Mesendoderm (in vitro differentiated cells): ENCODE data around the gene TBCCD1.
A peak's percentile ranks its signal among the peaks of the same experiment; 100 is the strongest.
"Not testable (repeated sequence)": the region's sequence is repeated elsewhere in the genome, so short reads cannot be mapped to it uniquely, and the experiment has no call there.

Source experiments
- DNase-seq: peaks from one replicate; pipeline ENCODE4 v3.0.0; 2013
- H2AK5ac ChIP-seq: 2 replicates; pipeline ENCODE4 v1.6.1; 2013; ENCODE audit warnings: low read length, inconsistent platforms
- H2BK120ac ChIP-seq: 2 replicates; pipeline ENCODE4 v1.6.1; 2013; ENCODE audit warnings: low read depth, mild to moderate bottlenecking, low read length, moderate library complexity, mixed read lengths
- H2BK15ac ChIP-seq: replicated peaks from 2 replicates; pipeline ENCODE4 v1.6.1; 2013; ENCODE audit warnings: low read depth, mild to moderate bottlenecking, moderate library complexity
- H2BK5ac ChIP-seq: 2 replicates; pipeline ENCODE4 v1.6.1; 2013; ENCODE audit warnings: low read length, inconsistent platforms
- H3K18ac ChIP-seq: 2 replicates; pipeline ENCODE4 v1.6.1; 2013; ENCODE audit warnings: mild to moderate bottlenecking, low read length, mixed read lengths
- H3K23ac ChIP-seq: one replicate; pipeline ENCODE4 v1.6.1; 2013; ENCODE audit warnings: low read length
- H3K27ac ChIP-seq: 2 replicates; pipeline ENCODE4 v1.5.1; 2013; ENCODE audit warnings: low read depth, mild to moderate bottlenecking, inconsistent platforms, low read length, moderate library complexity
- H3K27me3 ChIP-seq: 2 replicates; pipeline ENCODE4 v1.6.1; 2013; ENCODE audit warnings: low read length, control low read depth, mild to moderate bottlenecking, inconsistent platforms; ENCODE audit not compliant: insufficient read depth, poor library complexity
- H3K36me3 ChIP-seq: 2 replicates; pipeline ENCODE4 v1.6.1; 2013; ENCODE audit warnings: low read length, inconsistent platforms; ENCODE audit not compliant: control insufficient read depth, insufficient read depth
- H3K4ac ChIP-seq: one replicate; pipeline ENCODE4 v1.6.1; 2013; ENCODE audit warnings: low read depth, mild to moderate bottlenecking, low read length, moderate library complexity
- H3K4me1 ChIP-seq: 2 replicates; pipeline ENCODE4 v1.6.1; 2013; ENCODE audit warnings: low read depth, low read length, inconsistent platforms; ENCODE audit not compliant: control insufficient read depth
- H3K4me2 ChIP-seq: 2 replicates; pipeline ENCODE4 v1.6.1; 2013; ENCODE audit warnings: low read length
- H3K4me3 ChIP-seq: 2 replicates; pipeline ENCODE4 v1.5.1; 2013; ENCODE audit warnings: mild to moderate bottlenecking, low read length
- H3K56ac ChIP-seq: one replicate; pipeline ENCODE4 v1.6.1; 2013; ENCODE audit warnings: low read length
- H3K79me1 ChIP-seq: 2 replicates; pipeline ENCODE4 v1.6.1; 2013; ENCODE audit warnings: low read length, inconsistent platforms
- H3K79me2 ChIP-seq: 2 replicates; pipeline ENCODE4 v1.6.1; 2013; ENCODE audit warnings: mild to moderate bottlenecking, low read length; ENCODE audit not compliant: control insufficient read depth, insufficient read depth
- H3K9ac ChIP-seq: 2 replicates; pipeline ENCODE4 v1.6.1; 2013; ENCODE audit warnings: low read length, inconsistent platforms
- H4K5ac ChIP-seq: one replicate; pipeline ENCODE4 v1.6.1; 2013; ENCODE audit warnings: low read length
- H4K8ac ChIP-seq: one replicate; pipeline ENCODE4 v1.6.1; 2013; ENCODE audit warnings: low read depth, mild to moderate bottlenecking, control low read depth, low read length, moderate library complexity
- WGBS: extraction: QIAGEN DNeasy Blood & Tissue Kit; methylation state at CpG from one replicate; pipeline ENCODE4 v1.1.7; 2013; ENCODE audit warnings: low lambda C conversion rate, missing lambda C conversion rate; ENCODE audit not compliant: insufficient coverage; ENCODE audit errors: extremely low coverage; 5-methylcytosine and 5-hydroxymethylcytosine counted together

Gene TBCCD1

DNA sequence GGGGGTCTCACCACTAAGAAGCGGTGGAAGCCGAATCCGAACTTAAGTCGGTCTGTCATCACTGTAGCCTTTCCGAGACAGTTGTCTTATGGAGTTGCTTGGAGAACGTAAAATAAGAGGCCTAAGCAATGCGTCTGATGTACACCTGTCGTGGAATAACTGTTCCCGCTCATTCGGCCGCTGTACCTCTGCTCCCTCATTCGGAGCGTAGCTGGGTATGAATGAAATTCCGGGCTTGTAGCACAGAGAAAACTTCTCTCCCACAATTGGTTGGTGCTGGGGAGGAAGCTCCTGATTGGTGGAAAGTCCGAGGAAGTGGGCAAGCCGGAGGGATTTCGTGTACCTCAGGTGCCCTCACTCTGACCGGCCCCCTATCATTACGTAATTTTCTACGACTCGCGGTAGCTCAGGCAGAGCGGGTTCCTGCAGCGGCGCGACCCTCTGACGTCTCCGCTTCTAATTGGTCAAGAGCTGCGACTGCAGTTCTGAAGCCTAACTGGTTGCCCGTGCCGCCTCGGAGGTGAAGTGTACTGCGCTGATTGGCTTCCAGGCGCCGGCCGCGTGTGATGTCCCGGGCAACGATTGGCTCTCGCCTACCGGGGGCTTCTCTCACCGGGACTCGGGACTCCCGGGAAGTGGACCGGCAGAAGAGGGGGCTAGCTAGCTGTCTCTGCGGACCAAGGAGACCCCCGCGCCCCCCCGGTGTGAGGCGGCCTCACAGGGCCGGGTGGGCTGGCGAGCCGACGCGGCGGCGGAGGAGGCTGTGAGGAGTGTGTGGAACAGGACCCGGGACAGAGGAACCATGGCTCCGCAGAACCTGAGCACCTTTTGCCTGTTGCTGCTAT is 3.2 kb upstream of the TBCCD1 start, which contains the start of gene DNAJB11:
Gene DNAJB11, plus strand, starts transcription at position 625 of the 845 bp plus-strand sequence. Its CDS starts 178 bp downstream, at position 803.
- DNase-seq: peak; percentile 100
- H2BK15ac ChIP-seq: no peak within 1 kb of the TSS
- peaks cover 7% of the 10 kb centered on the region for H3K79me1 ChIP-seq
- H3K4ac ChIP-seq: no peak within 1 kb of the TSS
- no peak within 1 kb of the TSS for H4K8ac ChIP-seq
- H3K4me1 ChIP-seq: peaks cover 2% of the 10 kb centered on the region
- peaks cover 12% of the 10 kb centered on the region for H3K79me2 ChIP-seq
- H4K5ac ChIP-seq: no peak within 1 kb of the TSS
- peak within 1 kb of the TSS; percentile 92 for H3K4me2 ChIP-seq
- H3K9ac ChIP-seq: peak within 1 kb of the TSS; percentile 97
- peak within 1 kb of the TSS; percentile 18 for H2AK5ac ChIP-seq
- H3K27me3 ChIP-seq: no peaks in the 10 kb centered on the region
- H3K36me3 ChIP-seq: peaks cover 3% of the 10 kb centered on the region
- H3K56ac ChIP-seq: peak within 1 kb of the TSS; percentile 95
- WGBS: no CpG with 5 or more reads among the region's 59 CpGs
- no peak within 1 kb of the TSS for H3K27ac ChIP-seq
- peak within 1 kb of the TSS; percentile 87 for H3K4me3 ChIP-seq
- no peak within 1 kb of the TSS for H2BK5ac ChIP-seq
- H2BK120ac ChIP-seq: no peak within 1 kb of the TSS
- peak within 1 kb of the TSS; percentile 24 for H3K18ac ChIP-seq
- H3K23ac ChIP-seq: no peak within 1 kb of the TSS

DNA sequence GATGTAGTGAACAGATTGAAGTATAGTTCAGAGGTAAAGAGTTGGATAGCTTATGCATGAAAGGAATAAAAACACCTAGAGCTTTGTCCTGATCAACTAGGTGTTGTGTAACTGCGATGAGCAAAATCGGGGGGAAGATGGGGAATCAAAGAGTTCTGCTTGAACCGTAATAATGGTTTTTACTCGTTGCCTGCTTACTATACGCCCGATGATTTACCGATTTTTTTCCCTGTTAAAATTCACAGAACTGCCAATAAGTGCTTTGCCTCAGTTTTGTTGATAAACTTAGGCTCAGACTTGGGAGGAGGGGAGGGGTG is 2.6 kb upstream of the TBCCD1 start:
- H3K4me1 ChIP-seq: peaks cover 2% of the 10 kb centered on the region
- H4K8ac ChIP-seq: no peak overlapping the region
- DNase-seq: no peak
- H3K56ac ChIP-seq: peak overlapping the region; percentile 86
- H3K27me3 ChIP-seq: no peaks in the 10 kb centered on the region
- H2BK120ac ChIP-seq: no peak overlapping the region
- peak overlapping the region; percentile 72 for H3K9ac ChIP-seq
- H3K4me2 ChIP-seq: peak overlapping the region; percentile 79
- no CpG with 5 or more reads among the region's 7 CpGs for WGBS
- H3K4ac ChIP-seq: no peak overlapping the region
- H2BK15ac ChIP-seq: no peak overlapping the region
- no peak overlapping the region for H4K5ac ChIP-seq
- no peak overlapping the region for H3K18ac ChIP-seq
- H2BK5ac ChIP-seq: no peak overlapping the region
- H3K36me3 ChIP-seq: peaks cover 2% of the 10 kb centered on the region
- peaks cover 7% of the 10 kb centered on the region for H3K79me1 ChIP-seq
- peak overlapping the region; percentile 87 for H3K4me3 ChIP-seq
- no peak overlapping the region for H2AK5ac ChIP-seq
- no peak overlapping the region for H3K23ac ChIP-seq
- peaks cover 12% of the 10 kb centered on the region for H3K79me2 ChIP-seq
- H3K27ac ChIP-seq: no peak overlapping the region

DNA sequence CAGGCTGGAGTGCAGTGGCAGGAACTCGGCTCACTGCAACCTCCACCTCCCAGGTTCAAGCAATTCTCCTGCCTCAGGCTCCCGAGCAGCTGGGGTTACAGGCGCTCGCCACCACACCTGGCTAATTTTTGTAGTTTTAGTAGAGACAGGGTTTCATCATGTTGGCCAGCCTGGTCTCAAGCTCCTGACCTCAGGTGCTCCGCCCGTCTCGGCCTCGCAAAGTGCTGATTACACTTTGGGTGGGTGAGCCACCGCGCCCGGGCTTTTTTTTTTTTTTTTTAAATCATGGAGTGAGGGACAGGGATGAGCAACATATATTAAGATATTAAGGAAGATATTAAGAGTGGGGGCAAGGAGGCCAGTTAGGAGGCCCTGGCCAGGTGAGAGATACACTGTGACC is 2.2 kb upstream of the TBCCD1 start:
- H3K4me1 ChIP-seq, H3K27me3 ChIP-seq, H2BK5ac ChIP-seq, H2AK5ac ChIP-seq, H2BK15ac ChIP-seq, DNase-seq, H3K18ac ChIP-seq, H2BK120ac ChIP-seq, H4K5ac ChIP-seq, H3K36me3 ChIP-seq, H3K4me3 ChIP-seq, H4K8ac ChIP-seq, H3K4ac ChIP-seq, H3K27ac ChIP-seq, H3K79me1 ChIP-seq, H3K4me2 ChIP-seq, H3K56ac ChIP-seq, H3K23ac ChIP-seq: not testable (repeated sequence)
- no CpG with 5 or more reads among the region's 11 CpGs for WGBS
- H3K9ac ChIP-seq: peak overlapping the region; percentile 72
- peaks cover 12% of the 10 kb centered on the region for H3K79me2 ChIP-seq

DNA sequence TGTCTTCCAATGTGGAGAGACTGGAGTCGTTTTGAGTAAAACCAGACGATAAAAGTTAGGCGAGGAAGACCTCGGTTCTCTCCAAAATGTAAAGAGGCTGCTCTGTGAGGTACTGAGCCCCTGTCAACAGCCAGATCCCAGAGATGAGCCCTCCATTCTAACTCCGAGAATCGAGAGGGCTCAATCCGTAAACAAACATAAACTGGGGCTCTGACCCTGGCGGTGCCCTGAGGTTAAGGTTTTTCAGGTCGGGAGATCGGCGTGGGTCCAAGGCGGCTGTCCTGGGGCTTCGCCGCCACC is 417 bp downstream of the TBCCD1 start:
- Histone ChIP-seq H4K5ac (peak overlapping the region; percentile 39), H3K4me3 (peak overlapping the region; percentile 97), H3K9ac (peak overlapping the region; percentile 99), H3K18ac (peak overlapping the region; percentile 20), H3K4me1 (peaks cover 2% of the 10 kb centered on the region), H2AK5ac (no peak overlapping the region), H3K36me3 (no peaks in the 10 kb centered on the region), H3K27me3 (no peaks in the 10 kb centered on the region), H2BK5ac (no peak overlapping the region), H3K4me2 (peak overlapping the region; percentile 91), H4K8ac (no peak overlapping the region), H3K4ac (no peak overlapping the region), H3K27ac (peak overlapping the region; percentile 87), H3K79me2 (peaks cover 11% of the 10 kb centered on the region), H2BK120ac (no peak overlapping the region), H3K56ac (peak overlapping the region; percentile 99), H3K23ac (no peak overlapping the region), H2BK15ac (no peak overlapping the region), H3K79me1 (peaks cover 5% of the 10 kb centered on the region)
- DNase-seq: no peak
- no CpG with 5 or more reads among the region's 14 CpGs for whole genome bisulfite sequencing

DNA sequence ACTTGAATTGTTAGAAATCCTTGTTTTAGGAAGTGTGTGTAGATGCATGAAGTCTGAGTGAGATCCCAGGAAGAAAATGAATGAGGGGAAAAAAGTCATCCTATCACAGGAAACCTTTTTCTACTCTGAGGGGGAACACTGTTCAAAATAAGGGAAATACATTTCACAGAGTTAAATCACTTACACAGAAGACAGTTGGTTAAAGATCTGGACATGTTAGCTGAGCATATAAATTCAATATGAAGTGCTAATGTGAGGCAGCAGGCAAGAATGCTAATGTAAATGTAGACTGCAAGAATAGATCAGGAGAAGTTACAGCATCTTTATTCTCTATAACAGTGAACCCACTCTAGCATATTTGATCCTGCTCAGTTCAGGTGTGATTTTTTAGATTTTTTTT is 2.6 kb downstream of the TBCCD1 start:
- no peak overlapping the region for H3K23ac ChIP-seq
- no peak overlapping the region for H3K4me3 ChIP-seq
- H3K27me3 ChIP-seq: no peaks in the 10 kb centered on the region
- no peak overlapping the region for H3K56ac ChIP-seq
- no peak for DNase-seq
- no peak overlapping the region for H2BK15ac ChIP-seq
- H3K4me1 ChIP-seq: peaks cover 2% of the 10 kb centered on the region
- no peak overlapping the region for H4K5ac ChIP-seq
- no peak overlapping the region for H3K27ac ChIP-seq
- no peaks in the 10 kb centered on the region for H3K79me1 ChIP-seq
- no peak overlapping the region for H3K4me2 ChIP-seq
- H3K79me2 ChIP-seq: peaks cover 2% of the 10 kb centered on the region
- no peak overlapping the region for H2BK5ac ChIP-seq
- no peak overlapping the region for H2AK5ac ChIP-seq
- no peak overlapping the region for H3K18ac ChIP-seq
- no peak overlapping the region for H3K4ac ChIP-seq
- no peak overlapping the region for H2BK120ac ChIP-seq
- no peak overlapping the region for H3K9ac ChIP-seq
- no peak overlapping the region for H4K8ac ChIP-seq
- H3K36me3 ChIP-seq: no peaks in the 10 kb centered on the region
